ENCODE data around the gene NPVF. TPM values are rescaled to one million over a fixed set of nuclear protein-coding genes. Genes with fewer than 3 reads are reported as not detected.

NPVF gene
- total RNA-seq, 1 donor from 2014 or later: not detected

- TF ChIP-seq CTCF (IDR thresholded peaks at IDR 0.05; ENCODE audit: unreplicated experiment): no peak
- peaks cover 17% of the 10 kb centered on the region for H3K9me3 Mint-ChIP-seq
- no peak for DNase-seq (ENCODE audit: low spot score in 2 of 2, unreplicated experiment in 2 of 2)
These were observed 6.0 kb upstream of the NPVF start for GRCh38 chr7:25234336-25234735.

GRCh38 chr7:25223206-25223605 lies 5.1 kb downstream of the NPVF start:
- Mint-ChIP-seq H3K4me3 (no peak overlapping the region), H3K9me3 (no peaks in the 10 kb centered on the region), H3K27me3 (ENCODE audit: low read depth) (peaks cover 50% of the 10 kb centered on the region), H3K4me1 (no peaks in the 10 kb centered on the region), H3K36me3 (no peaks in the 10 kb centered on the region), H3K27ac (no peak overlapping the region)
- no peak for TF ChIP-seq CTCF (IDR thresholded peaks at IDR 0.05; ENCODE audit: unreplicated experiment)
- no peak for DNase-seq (ENCODE audit: low spot score in 2 of 2, unreplicated experiment in 2 of 2)

More at GRCh38 chr7:25234336-25234735, 6.0 kb upstream of the NPVF start:
- Mint-ChIP-seq H3K4me3 (no peak overlapping the region), H3K36me3 (no peaks in the 10 kb centered on the region), H3K27ac (no peak overlapping the region), H3K27me3 (ENCODE audit: low read depth) (peaks cover 9% of the 10 kb centered on the region), H3K4me1 (no peaks in the 10 kb centered on the region)

DNA sequence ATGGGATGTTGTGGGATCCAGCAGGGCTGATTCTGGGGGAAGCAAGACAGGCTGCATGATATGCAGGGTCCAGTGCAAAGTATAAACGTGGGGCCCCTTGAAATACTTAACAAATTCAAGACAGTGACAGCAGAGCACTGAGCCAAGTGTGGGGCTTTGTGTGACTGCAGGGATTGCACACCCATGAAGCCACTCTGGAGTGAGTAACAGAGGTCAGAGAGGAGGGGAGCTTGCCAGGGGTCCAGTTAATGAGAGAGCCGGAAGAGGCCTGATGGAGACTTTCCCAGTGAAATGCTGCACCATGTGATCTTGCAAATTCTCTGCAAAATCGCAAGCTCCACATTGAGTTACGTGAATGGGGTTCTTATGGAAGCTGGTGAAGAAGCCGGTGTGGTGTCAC lies 5.6 kb downstream of the NPVF start:
- no peak overlapping the region for H3K4me3 Mint-ChIP-seq
- no peak for TF ChIP-seq CTCF (IDR thresholded peaks at IDR 0.05; ENCODE audit: unreplicated experiment)
- H3K4me1 Mint-ChIP-seq: no peaks in the 10 kb centered on the region
- peaks cover 52% of the 10 kb centered on the region for H3K27me3 Mint-ChIP-seq (ENCODE audit: low read depth)
- no peaks in the 10 kb centered on the region for H3K36me3 Mint-ChIP-seq
- no peak overlapping the region for H3K27ac Mint-ChIP-seq
- DNase-seq (ENCODE audit: low spot score in 2 of 2, unreplicated experiment in 2 of 2): no peak
- no peaks in the 10 kb centered on the region for H3K9me3 Mint-ChIP-seq

- peaks cover 48% of the 10 kb centered on the region for H3K27me3 Mint-ChIP-seq (ENCODE audit: low read depth)
- H3K9me3 Mint-ChIP-seq: no peaks in the 10 kb centered on the region
- no peak for DNase-seq (ENCODE audit: low spot score in 2 of 2, unreplicated experiment in 2 of 2)
- no peaks in the 10 kb centered on the region for H3K4me1 Mint-ChIP-seq
- H3K27ac Mint-ChIP-seq: no peak overlapping the region
- H3K36me3 Mint-ChIP-seq: no peaks in the 10 kb centered on the region
- H3K4me3 Mint-ChIP-seq: no peak overlapping the region
- no peak for TF ChIP-seq CTCF (IDR thresholded peaks at IDR 0.05; ENCODE audit: unreplicated experiment)
These were observed 7.3 kb downstream of the NPVF start for GRCh38 chr7:25221009-25221408.

GRCh38 chr7:25218191-25218590 lies 10.1 kb downstream of the NPVF start:
- no peak for TF ChIP-seq CTCF (IDR thresholded peaks at IDR 0.05; ENCODE audit: unreplicated experiment)
- Mint-ChIP-seq H3K9me3 (no peaks in the 10 kb centered on the region), H3K36me3 (no peaks in the 10 kb centered on the region), H3K4me1 (no peaks in the 10 kb centered on the region), H3K27me3 (ENCODE audit: low read depth) (peaks cover 32% of the 10 kb centered on the region), H3K4me3 (no peak overlapping the region), H3K27ac (no peak overlapping the region)
- DNase-seq (ENCODE audit: low spot score in 2 of 2, unreplicated experiment in 2 of 2): no peak

DNA sequence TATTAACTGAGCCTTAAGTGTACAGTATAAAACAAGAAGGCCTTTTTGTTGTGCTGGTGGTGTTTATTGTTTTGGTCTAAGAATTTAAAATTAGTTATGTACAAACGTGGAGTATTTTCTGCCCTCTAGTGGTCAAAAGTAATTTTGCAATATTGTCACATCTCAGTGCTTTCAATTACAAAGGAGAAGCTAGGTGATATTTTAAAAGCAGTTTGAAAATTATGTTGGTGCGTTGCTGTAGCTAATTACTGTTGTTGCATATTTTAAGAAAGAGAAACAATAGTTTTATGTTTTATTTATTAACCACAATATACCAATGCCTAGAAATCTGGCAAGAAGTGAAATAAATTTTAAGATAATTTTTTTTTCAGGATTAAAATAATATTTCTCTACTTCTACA lies 11.4 kb downstream of the NPVF start:
- no peak overlapping the region for H3K27ac Mint-ChIP-seq
- H3K4me3 Mint-ChIP-seq: no peak overlapping the region
- TF ChIP-seq CTCF (IDR thresholded peaks at IDR 0.05; ENCODE audit: unreplicated experiment): peak; percentile 99
- no peaks in the 10 kb centered on the region for H3K4me1 Mint-ChIP-seq
- H3K27me3 Mint-ChIP-seq (ENCODE audit: low read depth): peaks cover 24% of the 10 kb centered on the region
- no peaks in the 10 kb centered on the region for H3K36me3 Mint-ChIP-seq
- no peak for DNase-seq (ENCODE audit: low spot score in 2 of 2, unreplicated experiment in 2 of 2)
- no peaks in the 10 kb centered on the region for H3K9me3 Mint-ChIP-seq
